Sigmoid colon (tissue), 4 donors: Measurements from ENCODE around the gene VAMP8.

Experiments
- POLR2AphosphoS5 ChIP-seq, 4 donors: sonication (generic); formaldehyde crosslinking; IDR thresholded peaks; one replicate each; pipeline ENCODE4 v1.6.1; 2017; ENCODE audit warnings: antibody characterized with exemption in 4 of 4
- TF ChIP-seq, protein P1 (sequence below), 4 experiments: fragments of 450-650 bp in 3 of 4; fragments of 200-600 bp in 1 of 4; IDR thresholded peaks; one replicate each; pipeline ENCODE4 v1.5.1; 2016 to 2019; ENCODE audit warnings: antibody characterized with exemption in 4 of 4, mild to moderate bottlenecking in 3 of 4, moderate library complexity in 2 of 4

DNA sequence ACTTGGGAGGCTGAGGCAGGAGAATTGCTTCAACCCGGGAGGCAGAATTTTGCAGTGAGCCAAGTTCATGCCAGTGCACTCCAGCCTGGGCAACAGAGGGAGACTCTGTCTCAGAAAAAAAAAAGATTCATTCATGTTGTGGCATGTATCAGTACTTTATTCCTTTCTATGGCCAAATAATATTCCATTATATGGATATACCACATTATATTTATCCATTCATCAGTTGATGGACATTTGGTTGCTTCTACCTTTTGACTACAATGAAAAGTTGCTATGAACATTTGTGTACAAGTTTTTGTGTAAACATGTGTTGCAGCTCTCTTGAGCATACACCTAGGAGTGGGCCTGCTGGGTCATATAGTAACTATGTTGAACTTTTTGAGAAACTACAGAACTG is 47.6 kb upstream of the VAMP8 start:
- TF ChIP-seq, protein P1, sequence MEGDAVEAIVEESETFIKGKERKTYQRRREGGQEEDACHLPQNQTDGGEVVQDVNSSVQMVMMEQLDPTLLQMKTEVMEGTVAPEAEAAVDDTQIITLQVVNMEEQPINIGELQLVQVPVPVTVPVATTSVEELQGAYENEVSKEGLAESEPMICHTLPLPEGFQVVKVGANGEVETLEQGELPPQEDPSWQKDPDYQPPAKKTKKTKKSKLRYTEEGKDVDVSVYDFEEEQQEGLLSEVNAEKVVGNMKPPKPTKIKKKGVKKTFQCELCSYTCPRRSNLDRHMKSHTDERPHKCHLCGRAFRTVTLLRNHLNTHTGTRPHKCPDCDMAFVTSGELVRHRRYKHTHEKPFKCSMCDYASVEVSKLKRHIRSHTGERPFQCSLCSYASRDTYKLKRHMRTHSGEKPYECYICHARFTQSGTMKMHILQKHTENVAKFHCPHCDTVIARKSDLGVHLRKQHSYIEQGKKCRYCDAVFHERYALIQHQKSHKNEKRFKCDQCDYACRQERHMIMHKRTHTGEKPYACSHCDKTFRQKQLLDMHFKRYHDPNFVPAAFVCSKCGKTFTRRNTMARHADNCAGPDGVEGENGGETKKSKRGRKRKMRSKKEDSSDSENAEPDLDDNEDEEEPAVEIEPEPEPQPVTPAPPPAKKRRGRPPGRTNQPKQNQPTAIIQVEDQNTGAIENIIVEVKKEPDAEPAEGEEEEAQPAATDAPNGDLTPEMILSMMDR (IDR thresholded peaks at IDR 0.05) = no peak
- no peak for TF ChIP-seq POLR2AphosphoS5 (IDR thresholded peaks at IDR 0.05)
